ENCODE results near the gene ATOSB.

The ATOSB gene

DNA sequence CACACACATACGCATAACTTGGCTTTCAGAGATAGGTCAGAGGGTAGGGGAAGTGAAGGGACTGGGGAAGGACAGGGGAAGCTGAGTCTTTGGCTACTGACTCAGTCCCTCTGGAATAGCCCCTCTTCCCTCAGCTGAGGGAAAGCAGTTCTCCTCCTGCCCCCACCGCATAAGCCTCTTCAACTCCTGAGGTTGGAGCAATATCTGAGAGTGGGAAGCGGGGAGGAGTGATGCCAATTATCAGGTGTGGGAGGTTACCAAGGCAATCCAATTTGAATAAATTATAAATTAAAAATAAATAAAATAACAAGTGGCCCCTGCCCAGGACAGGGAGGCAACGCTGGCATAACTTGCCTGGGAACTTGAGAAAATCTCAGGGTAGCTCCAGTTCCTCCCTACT, 11.1 kb downstream of the ATOSB start:
- Histone ChIP-seq H3K36me3 (peaks cover 10% of the 10 kb centered on the region), H3K4me1 (peaks cover 7% of the 10 kb centered on the region), H3K9me3 (no peaks in the 10 kb centered on the region), H3K4me3 (ENCODE audit: low read depth, low read length) (no peak overlapping the region), H3K27me3 (no peaks in the 10 kb centered on the region)
- TF ChIP-seq, protein P1, sequence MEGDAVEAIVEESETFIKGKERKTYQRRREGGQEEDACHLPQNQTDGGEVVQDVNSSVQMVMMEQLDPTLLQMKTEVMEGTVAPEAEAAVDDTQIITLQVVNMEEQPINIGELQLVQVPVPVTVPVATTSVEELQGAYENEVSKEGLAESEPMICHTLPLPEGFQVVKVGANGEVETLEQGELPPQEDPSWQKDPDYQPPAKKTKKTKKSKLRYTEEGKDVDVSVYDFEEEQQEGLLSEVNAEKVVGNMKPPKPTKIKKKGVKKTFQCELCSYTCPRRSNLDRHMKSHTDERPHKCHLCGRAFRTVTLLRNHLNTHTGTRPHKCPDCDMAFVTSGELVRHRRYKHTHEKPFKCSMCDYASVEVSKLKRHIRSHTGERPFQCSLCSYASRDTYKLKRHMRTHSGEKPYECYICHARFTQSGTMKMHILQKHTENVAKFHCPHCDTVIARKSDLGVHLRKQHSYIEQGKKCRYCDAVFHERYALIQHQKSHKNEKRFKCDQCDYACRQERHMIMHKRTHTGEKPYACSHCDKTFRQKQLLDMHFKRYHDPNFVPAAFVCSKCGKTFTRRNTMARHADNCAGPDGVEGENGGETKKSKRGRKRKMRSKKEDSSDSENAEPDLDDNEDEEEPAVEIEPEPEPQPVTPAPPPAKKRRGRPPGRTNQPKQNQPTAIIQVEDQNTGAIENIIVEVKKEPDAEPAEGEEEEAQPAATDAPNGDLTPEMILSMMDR (IDR thresholded peaks at IDR 0.05; ENCODE audit: low read depth, low read length): no peak
- no peak for DNase-seq

DNA sequence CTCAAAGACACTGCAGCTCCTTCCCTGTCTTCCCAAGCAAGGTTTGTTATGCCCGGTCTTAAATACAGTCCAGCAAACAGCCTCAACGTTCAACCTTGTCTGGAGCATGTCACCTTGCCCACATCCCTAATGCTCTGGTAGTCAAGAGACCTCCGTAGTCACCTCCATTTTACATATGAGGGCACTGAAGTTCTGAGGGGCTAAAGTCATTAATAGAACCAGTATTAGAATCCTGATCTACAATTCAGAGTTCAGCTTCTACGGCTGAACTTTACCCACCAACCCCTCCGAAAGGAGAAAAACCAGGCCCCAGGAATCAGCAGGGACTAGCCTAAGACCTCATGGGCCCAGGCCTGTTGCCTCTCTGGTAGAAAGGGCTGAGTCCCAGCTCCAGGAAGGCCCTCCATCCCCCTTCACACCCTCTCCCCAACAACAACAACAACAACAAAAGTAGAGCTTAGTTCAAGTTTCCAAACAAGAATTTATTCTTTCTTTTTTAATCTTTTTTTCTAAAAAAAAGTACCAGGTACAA, 11.9 kb downstream of the ATOSB start:
- Histone ChIP-seq H3K4me1 (peaks cover 7% of the 10 kb centered on the region), H3K9me3 (no peaks in the 10 kb centered on the region), H3K4me3 (ENCODE audit: low read depth, low read length) (peak overlapping the region; percentile 99), H3K27me3 (no peaks in the 10 kb centered on the region), H3K36me3 (peaks cover 10% of the 10 kb centered on the region)
- DNase-seq: no peak
- TF ChIP-seq, protein P1 (IDR thresholded peaks at IDR 0.05; ENCODE audit: low read depth, low read length): no peak

DNA sequence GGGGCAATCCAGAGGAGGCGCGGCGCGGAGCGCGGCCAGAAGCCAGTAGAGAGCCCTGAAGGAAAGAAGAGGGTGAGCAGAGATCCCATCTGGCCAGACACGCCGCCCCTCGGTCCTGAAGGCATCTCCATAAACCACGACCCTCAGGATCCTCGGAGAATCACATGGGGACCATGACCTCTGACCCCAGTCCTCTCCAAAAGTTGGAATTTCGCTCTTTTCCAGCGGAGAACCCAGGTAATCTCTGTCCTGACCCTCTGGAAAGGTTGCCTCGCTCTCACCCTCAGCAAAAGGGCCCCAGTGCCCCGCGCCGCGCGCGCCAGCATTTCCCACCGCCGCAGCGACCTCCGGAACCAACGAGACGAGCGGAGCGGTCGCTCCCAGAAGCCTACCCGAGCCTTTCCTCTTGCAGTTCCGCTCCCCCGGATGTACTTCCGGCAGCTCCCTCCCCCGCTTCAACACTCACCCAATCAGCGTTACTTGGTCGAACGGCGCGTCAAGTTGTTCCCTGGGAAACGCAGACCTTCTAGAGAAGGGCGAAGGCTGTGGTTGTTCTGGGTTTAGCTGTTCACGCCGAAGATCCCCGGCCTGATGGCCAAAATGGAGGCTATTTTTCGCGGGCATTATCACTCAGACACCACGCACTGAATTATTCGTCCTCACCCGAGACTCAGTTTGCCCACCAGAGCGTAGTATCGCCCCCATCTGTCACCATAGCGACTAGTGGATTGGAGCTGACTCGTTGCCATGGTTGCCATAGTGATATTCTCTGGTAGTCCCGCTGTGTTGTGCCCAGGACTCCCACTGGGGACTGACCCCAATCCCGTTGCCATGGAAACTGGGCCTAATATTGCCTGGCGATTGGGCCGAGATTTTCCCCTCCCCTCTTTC, 12.6 kb downstream of the ATOSB start, which contains the start of gene STOML2:
STOML2 (minus strand) TSS at position 363 of the 891 bp plus-strand sequence; CDS start at position 326, 37 bp downstream.
- peak; percentile 95 for DNase-seq
- H3K4me3 ChIP-seq (ENCODE audit: low read depth, low read length): peak within 1 kb of the TSS; percentile 99
- H3K4me1 ChIP-seq: peaks cover 7% of the 10 kb centered on the region
- TF ChIP-seq, protein P1 (IDR thresholded peaks at IDR 0.05; ENCODE audit: low read depth, low read length): no peak
- H3K27me3 ChIP-seq: no peaks in the 10 kb centered on the region
- H3K9me3 ChIP-seq: no peaks in the 10 kb centered on the region
- peaks cover 10% of the 10 kb centered on the region for H3K36me3 ChIP-seq

DNA sequence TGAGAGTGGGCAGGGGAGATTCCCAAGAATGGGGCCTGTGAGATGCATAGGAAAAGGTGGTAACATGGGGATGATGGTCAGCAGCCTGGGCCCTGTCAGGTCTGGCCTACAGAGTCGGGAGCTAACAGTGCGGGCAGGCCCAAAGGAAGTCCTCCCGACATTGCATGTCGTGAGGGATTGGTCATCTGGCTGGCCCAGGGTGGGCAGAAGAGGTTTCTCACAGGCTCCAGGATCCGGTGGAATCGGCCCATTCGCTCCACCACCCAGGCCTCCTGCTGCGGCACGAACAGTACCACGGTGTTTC, 13.2 kb downstream of the ATOSB start:
- TF ChIP-seq, protein P1 (IDR thresholded peaks at IDR 0.05; ENCODE audit: low read depth, low read length): no peak
- peaks cover 7% of the 10 kb centered on the region for H3K4me1 ChIP-seq
- no peaks in the 10 kb centered on the region for H3K27me3 ChIP-seq
- H3K9me3 ChIP-seq: no peaks in the 10 kb centered on the region
- DNase-seq: no peak
- H3K36me3 ChIP-seq: peaks cover 10% of the 10 kb centered on the region
- peak overlapping the region; percentile 99 for H3K4me3 ChIP-seq (ENCODE audit: low read depth, low read length)

DNA sequence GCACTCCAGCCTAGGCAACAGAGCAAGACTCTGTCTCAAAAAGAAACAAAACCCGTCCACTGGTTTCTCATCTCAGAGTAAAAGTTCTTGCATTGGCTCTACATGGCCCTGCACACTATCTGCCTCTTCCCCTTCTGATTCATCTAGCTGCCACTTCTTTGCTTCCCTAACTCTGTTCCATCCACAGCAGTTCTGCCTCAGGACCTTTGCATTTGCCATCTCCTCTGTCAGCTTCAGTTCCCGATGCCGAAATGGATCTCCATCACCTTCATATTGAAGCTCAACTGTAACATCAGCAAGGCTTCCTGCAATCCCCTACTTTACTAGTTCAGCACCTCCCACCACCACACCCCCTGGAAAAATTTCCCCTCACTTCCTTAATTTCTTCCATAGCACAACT, 18.1 kb downstream of the ATOSB start:
- Histone ChIP-seq H3K27me3 (no peaks in the 10 kb centered on the region), H3K36me3 (peaks cover 10% of the 10 kb centered on the region)

More for the DNA sequence above, 18.1 kb downstream of the ATOSB start:
- Histone ChIP-seq H3K9me3 (no peaks in the 10 kb centered on the region), H3K4me3 (ENCODE audit: low read depth, low read length) (no peak overlapping the region), H3K4me1 (no peaks in the 10 kb centered on the region)
- no peak for DNase-seq
- TF ChIP-seq, protein P1 (IDR thresholded peaks at IDR 0.05; ENCODE audit: low read depth, low read length): no peak
